Measurements from ENCODE around the gene CA9.

Gene CA9

DNA sequence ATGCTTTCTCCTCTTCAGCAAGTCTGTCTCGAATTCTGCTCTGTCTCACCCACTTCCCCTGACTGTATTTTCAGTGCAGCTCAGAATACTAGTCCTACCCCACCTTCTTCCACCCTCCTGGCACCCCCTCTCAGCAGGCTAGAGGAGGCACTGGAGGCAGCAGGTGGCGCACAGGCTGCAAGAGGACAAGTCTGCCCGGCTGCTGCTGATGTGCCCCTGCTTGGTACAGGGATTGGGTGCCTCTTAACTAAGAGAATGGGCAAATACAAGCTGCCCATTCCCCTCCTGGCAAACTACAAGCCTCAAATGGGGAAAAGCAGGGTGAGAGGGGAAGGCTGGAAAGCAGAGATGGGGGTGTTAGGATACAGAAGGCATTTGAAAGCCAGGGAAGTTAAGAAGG is 53.2 kb downstream of the CA9 start:
- TF ChIP-seq, protein P1, sequence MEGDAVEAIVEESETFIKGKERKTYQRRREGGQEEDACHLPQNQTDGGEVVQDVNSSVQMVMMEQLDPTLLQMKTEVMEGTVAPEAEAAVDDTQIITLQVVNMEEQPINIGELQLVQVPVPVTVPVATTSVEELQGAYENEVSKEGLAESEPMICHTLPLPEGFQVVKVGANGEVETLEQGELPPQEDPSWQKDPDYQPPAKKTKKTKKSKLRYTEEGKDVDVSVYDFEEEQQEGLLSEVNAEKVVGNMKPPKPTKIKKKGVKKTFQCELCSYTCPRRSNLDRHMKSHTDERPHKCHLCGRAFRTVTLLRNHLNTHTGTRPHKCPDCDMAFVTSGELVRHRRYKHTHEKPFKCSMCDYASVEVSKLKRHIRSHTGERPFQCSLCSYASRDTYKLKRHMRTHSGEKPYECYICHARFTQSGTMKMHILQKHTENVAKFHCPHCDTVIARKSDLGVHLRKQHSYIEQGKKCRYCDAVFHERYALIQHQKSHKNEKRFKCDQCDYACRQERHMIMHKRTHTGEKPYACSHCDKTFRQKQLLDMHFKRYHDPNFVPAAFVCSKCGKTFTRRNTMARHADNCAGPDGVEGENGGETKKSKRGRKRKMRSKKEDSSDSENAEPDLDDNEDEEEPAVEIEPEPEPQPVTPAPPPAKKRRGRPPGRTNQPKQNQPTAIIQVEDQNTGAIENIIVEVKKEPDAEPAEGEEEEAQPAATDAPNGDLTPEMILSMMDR (IDR thresholded peaks at IDR 0.05; ENCODE audit: low read depth, low read length): peak; percentile 12; the same call in 1 of the 2 replicates
- peak overlapping the region; percentile 86 for H3K4me3 ChIP-seq (ENCODE audit: low read depth, low read length)

DNA sequence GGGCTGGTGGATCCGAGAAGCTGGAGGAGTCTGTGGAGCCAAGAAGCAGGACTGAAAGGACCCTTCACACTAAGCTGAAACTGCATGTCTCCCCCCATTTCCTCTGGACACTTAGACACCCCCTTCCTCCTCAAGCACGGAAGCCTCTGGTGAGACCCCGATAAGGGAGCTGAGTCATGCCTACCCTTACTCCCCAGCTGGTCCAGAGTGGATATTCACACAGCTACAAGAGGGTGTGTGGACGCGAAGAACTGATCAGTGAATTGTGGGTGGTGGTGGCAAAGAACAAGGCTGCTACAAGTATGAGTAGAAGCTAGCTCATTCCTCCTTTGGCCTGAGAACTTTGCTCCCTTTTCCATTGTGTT is 53.9 kb downstream of the CA9 start:
- H3K4me3 ChIP-seq (ENCODE audit: low read depth, low read length): peak overlapping the region; percentile 86

DNA sequence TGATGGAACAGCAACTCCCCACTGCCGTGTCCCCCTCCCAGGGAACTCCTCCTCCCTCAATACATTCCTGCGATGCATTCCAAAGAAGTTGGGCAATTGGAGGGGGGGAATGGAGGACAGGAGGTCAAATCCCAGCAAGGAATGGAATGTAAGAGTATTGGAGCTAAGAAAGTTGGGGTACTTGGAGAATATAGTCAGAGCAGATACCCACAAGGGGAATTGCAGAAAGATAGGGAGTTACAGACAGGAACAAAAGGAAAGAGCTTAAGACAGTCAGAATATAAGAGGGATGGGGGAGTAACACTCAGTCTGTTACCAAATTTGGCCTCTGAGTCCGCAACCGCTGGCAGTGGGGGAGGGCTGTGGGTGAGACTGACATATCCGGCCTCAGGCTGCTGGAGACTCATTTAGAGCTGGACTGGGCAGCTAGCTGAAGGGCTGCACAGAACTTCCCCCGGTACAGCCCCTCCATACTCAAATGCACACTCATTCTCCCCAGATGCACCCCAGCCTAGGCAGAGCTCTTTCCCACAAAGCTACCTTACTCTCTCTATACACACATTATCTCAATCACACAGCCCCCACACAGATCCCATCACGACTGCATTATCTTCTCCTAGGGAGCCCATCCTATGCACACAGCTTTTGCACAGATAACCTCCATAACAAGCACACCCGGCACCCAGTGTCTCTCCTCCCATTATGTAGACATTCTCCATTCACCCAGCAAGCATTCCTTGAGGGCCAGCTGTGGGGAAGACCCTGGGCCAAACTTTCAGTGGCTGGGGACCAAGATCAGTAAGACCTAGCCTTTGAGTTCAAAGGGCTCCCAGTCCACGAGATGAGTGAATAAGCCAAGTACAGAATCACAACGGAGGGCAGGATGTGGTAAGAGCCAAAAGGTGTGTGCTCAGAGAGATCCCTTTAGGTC is 54.6 kb downstream of the CA9 start:
- TF ChIP-seq, protein P1 (IDR thresholded peaks at IDR 0.05; ENCODE audit: low read depth, low read length): no peak
- H3K4me3 ChIP-seq (ENCODE audit: low read depth, low read length): peak overlapping the region; percentile 86

More for the DNA sequence above, 53.9 kb downstream of the CA9 start:
- TF ChIP-seq, protein P1 (IDR thresholded peaks at IDR 0.05; ENCODE audit: low read depth, low read length): no peak

DNA sequence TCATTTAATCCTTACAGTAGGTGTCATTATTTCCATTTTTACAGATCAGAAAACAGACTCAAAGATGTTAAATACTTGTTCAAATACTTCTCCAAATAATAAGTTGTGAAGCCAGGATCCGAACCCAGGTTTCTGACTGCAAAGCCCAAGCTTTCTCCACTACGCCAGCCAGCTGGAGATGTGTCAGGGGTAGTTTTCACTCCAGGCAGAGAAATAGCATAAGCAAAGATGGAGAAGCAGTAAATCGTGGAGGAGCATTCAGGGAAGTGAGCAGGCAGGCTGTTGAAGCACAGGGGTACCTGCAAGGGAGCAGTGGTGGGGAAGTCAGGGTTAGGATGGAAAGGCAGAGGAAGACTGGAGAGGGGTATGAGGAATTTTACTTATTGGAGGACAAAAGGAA is 55.4 kb downstream of the CA9 start:
- peak overlapping the region; percentile 86 for H3K4me3 ChIP-seq (ENCODE audit: low read depth, low read length)
- TF ChIP-seq, protein P1 (IDR thresholded peaks at IDR 0.05; ENCODE audit: low read depth, low read length): no peak

DNA sequence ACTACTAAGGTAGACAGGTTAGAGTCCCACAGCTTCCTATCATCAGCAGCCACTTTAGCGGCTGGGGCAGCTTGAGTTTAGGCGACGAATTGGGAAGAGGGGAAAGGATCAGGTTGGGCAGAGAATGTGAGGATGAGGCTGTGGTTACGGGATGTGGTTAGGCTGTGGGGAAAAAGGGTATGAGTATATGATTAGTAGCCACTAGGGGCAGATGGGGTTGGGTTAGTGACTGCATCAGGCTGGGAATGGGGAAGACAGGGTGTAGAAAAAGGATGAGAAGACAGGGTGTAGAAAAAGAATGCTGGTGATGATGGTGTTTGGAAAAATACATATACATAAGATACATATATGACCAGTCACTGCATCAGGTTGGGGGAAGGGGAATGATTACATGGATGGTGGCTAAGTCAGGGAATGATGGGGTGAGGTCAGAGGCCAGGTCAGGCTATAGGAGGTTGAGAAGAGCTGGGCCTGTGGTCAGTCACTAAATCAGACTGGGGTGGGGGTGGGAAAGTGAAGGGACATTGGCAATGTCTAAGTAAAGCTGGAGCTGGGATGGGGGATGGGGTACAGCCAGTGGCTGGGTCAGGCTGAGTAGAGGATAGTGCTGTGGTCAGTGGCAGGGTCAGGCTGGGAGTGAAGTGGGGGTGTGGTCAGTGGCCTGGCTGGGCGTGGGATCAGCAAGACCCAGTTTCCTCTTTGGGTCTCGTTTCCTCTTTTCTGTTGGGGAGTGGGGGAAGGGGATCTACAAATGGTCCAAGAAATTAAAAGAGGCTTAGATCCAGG is 56.2 kb downstream of the CA9 start:
- TF ChIP-seq, protein P1 (IDR thresholded peaks at IDR 0.05; ENCODE audit: low read depth, low read length): peak; percentile 70
- peak overlapping the region; percentile 86 for H3K4me3 ChIP-seq (ENCODE audit: low read depth, low read length)

DNA sequence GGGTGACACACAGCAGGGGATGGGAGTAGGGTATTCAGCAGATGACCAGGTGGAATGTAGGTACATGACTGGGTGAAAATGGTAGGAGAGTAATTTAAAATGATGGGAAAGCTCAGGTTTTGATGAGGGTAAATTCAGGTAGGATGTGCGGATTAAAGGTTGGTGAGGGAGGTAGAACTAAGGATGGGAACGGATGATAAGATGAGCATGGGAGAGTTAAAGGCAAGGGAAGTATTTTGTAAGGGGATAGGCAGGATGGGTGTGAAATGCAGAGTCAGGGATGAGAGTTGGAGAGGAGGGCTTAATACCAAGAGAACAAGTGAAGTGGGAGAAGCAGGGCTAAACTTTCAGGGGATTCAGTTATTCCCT is 56.7 kb downstream of the CA9 start:
- TF ChIP-seq, protein P1 (IDR thresholded peaks at IDR 0.05; ENCODE audit: low read depth, low read length): no peak
- H3K4me3 ChIP-seq (ENCODE audit: low read depth, low read length): peak overlapping the region; percentile 86

Measured in WI38 (cell line).